GM21381 (cell line): Measurements from ENCODE around the gene FLT3.
"Not testable (repeated sequence)": the region's sequence is repeated elsewhere in the genome, so short reads cannot be mapped to it uniquely, and the experiment has no call there.

Source experiments
- ATAC-seq: cut with Tn5 transposase; IDR thresholded peaks from one replicate; pipeline ENCODE4 v1.9.1; 2021; ENCODE audit warnings: mild to moderate bottlenecking, moderate library complexity; ENCODE audit not compliant: unreplicated experiment

The FLT3 gene

DNA sequence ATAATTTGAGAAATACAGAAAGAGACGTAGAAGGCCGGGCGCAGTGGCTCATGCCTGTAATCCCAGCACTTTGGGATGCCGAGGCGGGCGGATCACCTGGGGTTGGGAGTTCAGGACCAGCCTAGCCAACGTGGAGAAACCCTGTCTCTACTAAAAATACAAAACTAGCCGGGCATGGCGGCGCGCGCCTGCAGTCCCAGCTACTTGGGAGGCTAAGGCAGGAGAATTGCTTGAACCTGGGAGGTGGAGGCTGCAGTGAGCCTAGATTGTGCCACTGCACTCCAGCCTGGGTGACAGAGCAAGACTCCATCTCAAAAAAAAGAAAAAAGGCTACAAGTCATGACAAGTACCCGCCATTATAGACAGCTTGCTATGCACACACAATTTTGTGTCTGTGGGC lies 95.4 kb downstream of the FLT3 start:
- ATAC-seq: not testable (repeated sequence)

- no peak for ATAC-seq
Measured at GRCh38 chr13:28002886-28003698, 97.3 kb downstream of the FLT3 start.

DNA sequence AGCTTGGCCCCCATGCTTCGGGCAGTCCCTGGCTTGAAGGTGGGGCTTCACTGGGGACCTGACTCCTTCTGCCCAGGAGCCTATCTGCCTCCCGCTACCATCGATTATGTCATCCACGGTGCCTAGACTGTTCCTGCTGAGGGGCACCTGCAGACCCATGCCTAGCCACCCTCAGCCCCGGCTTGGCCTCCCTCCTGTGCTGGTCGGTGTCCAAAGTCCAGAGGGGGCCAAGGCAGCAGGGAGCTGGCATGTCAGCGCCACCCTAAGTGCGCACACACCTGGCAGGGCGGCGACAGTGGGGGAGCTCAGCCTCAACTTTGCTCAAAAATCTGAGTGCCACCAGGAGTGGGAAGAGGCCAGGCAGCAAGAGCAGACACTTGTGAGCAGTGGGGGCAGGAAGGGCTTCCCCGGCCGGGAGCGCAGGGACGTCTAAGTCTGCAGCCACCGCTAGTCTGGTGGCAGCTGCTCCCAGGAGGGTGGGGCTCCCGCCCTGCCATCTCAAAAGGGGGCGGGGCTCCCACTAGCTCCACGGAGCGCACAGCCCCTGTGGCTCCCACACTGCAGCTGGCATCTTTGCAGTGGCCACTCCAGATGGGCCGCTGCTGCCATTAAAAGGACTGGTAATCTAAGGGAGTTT lies 98.4 kb downstream of the FLT3 start:
- ATAC-seq: no peak

DNA sequence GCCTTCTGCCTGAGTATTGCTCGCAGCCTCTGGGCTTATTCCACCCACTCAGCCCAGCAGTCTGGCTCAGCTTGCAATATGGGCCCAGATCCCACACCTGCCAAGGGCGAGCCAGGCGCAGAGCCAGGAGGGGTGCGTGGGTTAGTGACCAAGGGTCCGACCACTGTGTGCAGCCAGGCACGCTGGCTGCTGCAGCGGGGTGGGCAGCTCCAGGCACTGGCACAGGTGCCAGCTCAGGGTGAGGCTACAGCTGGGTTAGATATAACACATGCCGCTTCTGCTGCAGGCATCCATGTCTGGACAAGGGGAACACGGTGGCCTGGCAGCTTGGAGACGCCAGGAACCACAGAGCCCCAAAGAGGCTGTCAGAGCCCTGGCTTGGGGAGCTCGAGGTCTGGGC lies 99.3 kb downstream of the FLT3 start:
- ATAC-seq: no peak

DNA sequence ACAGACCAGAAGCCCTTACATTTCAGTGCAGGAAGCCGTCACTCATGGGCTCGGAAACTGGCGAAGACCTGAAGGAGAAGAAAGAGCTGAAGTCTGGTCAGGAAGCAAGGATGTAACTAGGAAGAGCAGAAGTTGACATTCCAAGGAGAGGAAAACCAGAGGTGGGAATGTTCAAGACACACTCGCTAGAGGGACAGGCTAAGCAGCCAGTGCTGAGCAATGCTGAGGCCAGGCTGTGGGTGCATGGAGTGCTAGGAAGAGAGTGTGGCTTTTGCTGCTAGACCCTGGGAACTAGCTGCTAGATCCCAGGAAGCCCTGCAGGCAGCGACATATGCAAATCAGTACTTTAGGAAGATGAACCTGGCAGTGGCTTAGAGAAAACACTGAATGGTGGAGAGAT lies 99.8 kb downstream of the FLT3 start:
- no peak for ATAC-seq

DNA sequence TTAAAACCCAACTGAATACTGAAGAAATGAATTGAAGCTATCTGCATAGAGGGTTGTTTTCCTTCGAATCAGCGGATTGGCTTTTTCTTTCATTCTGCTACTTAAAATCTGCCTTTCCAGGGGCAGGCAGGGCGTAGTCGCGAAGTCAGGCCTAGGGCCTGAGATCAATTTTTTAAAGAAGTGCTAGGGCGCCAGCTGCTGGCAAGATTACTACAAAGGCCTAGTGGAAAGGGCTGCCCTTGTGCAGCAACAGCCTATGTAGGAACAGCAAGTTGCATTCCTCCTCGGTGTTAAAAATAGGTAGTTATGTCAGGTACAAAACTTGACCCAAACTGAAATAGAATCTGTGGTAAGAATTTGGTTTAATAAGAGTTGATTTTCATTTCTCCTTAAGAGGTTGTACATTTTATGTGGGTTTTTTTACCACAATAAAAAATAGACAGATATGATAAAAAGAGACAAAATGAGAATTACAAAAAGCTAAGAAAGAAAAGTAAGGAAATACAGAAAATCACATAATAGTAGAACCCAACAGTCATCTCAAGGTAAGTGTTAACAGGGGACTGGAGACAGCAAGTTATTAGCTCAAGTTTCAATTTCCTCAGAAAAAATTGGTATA lies 102.4 kb downstream of the FLT3 start:
- ATAC-seq: no peak

DNA sequence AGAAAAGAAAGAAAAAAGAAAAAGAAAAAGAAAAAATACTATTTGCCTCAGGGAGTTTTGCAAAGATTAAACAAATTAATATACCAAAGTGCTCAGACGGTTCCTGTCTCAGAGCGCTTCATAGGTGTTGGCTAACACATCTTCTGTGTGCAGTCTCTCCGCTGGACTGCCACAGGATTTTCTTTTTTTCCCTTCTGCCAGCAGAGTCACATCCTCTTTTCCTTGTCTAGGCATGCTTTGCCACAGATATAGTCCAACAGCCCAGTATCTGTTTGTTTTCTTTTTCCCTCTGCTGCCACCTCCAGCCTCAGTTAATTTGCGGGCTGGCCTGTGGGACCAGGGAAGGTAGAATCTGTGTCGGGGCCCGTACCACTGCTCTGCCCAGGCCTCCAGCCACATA lies 108.5 kb downstream of the FLT3 start:
- no peak for ATAC-seq

- ATAC-seq: no peak
Measured at GRCh38 chr13:27988520-27988919, 111.9 kb downstream of the FLT3 start, which contains the start of gene URAD. Gene URAD (minus strand): TSS chr13:27988693. CDS start chr13:27988637, 56 bp downstream.

GRCh38 chr13:27985600-27985999 lies 114.8 kb downstream of the FLT3 start:
- no peak for ATAC-seq

DNA sequence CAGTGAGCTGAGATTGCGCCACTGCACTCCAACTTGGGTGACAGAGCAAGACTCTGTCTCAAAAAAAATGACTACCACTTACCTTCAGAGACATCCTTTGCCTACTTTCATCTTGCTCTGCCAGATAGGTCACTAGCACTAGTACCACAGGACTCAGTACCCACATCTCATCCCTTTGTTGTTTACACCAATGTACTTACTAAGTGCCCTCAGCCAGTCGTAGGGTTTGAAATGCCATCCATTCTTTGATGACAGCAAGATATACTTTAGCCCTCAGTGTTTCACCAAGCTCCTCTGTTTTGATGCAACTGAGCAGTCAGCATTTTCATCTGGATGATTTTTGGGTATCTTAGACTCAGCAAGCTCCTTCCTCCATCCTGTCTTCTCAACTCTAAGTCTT lies 118.0 kb downstream of the FLT3 start:
- no peak for ATAC-seq

DNA sequence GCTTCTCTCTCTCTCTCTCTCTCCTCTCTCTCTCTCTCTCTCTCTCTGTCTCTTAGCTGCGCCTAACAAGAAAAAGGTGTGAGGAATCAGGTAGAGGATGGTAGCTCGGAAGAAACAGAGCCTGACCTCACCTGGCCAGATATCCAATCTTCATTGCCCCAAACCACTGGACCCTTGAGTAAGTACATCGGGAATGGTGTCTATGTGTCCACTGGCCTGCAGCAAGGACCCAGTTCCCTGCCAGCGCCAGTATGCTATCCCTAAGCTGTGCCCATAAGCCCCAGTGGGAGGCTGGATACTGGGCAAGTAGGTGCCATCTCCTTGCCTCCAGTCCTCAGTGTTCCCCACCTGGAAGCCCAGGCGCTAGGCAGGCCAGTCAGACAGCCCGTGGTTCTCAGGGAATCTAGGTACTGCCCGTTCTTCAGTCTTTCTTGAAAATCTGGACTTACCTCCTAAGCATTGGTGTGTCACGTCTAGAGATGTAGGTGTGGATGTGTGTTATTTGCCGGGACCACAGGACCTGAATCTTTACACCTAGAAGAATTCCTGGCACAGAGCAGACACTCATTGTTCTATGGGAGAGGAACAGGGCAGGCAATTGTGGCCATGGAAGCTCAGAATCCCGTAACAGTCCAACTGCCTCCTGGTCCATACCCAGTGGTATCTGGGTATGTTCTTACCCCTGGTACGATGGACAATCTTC lies 119.2 kb downstream of the FLT3 start:
- no peak for ATAC-seq

DNA sequence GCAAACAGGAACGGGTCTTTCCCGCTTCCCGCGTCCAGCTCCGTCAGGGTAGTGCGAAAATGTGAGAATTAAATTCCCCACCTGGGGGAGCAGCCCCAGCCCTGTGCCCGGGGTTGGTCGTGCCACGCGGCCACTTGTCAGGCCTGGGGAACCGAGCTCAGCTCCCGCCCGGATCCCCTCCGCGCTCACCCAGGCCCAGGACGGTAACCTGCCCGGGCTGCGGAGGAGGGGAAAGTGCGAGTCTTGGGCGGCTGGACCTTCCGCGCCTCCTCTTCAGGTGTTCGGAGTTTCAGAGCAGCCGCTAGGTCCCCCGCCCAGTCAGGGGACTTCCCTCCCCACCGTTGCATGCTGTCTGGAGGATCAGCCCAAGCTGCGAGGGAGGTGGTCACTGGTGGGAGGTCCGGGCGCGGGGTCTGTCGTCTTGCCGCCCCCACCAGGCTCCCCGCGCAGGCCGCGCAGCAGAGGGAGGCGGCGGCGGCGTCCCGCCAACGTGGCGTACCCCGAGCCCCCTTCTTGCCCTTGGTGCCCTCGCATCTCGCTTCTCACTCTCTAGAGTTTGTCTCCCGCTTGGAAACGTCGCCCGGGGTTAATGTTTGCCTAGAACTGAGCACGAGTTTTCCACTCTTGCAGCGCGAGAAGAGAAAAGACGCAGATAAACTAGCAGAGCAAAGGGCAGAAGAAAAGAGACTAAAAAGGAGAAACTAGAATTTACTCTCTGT lies 119.9 kb downstream of the FLT3 start:
- ATAC-seq: no peak

DNA sequence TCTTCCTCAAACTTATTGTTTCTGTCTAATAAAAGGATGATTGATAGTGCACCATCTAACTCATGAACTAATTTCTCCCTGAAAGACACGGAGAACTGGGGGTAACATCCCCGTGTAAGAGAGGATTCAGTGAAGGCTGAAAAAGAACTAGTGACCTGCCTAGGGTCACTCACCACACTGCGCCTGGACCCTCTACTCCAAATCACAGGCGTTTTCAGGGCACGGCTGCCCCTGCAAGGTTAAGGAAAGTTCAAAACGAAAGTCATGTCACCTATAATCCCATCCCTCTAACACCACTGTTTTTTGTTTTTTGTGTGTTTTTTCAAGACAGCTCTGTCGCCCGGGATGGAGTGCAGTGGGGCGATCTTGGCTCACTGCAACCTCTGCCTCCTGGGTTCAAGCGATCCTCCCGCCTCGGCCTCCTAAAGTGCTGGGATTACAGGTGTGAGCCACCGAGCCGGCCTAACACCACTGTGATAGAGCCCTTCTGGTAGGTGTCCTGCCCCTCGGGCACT lies 120.6 kb downstream of the FLT3 start:
- ATAC-seq: no peak

DNA sequence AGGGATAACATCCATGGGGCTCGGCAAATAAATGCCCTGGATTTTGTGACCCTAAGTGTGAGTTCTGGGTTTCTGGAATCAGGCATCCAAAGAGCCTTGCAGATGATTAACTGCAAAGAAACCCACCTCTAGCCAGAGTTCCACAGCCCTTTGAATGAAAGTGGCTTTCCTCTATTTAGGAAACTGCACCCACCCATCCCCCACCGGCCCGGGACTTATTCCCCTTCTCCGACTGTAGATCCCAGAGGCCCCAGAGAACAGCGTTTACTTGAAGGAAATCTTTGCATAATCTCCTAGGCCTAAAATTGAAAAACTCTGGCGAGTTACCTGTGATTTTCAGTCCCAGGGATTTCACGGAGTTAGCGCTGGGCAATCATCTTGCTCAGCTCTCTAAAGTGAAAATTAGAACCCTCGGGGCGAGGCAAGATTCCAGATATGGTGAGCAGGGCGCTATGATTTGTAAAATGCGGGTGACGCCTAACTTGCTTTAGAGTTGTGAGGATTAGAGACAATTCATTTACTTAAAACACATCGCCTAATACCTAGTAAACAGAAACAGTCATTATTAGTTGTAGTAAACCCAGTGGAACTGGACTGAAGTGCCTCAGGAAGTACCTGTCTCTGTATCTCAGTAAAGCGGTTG lies 121.3 kb downstream of the FLT3 start:
- no peak for ATAC-seq

GRCh38 chr13:27978301-27978968 lies 121.9 kb downstream of the FLT3 start:
- no peak for ATAC-seq

GRCh38 chr13:27977476-27978300 lies 122.7 kb downstream of the FLT3 start:
- ATAC-seq: no peak

DNA sequence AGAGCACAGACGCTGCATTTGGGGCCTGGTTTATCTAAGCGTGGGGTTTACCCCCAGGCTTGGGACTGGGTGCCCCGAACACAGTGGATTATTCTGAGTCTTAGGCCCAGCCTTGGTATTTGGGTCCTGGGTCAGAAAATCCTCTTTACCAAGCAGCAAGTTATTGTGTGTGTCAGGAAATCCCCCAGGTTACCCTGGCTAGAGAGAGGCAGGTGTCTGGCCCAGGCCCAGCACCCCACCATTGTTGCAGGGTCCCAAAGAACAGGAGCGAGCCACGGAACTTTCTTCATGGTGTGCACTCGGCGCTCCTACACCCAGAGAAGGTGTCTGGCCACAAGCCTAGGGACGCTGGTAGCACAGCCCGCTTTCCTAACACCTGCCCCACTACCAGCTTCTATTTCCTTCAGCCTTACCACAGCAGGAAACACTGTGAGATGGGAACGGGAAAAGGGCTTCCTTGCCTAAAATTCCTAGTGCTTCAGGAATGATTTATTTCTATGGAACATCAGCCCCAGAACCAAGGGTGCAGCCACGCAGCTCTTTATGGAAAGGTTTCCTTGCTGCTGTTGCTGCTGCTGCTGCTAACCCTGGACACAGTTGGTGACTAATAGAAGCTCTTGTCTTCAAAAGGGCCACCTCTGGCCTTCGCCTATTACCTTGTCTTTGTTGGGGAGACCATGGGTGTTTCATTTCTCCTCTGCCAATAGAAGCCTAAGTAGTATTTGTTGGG lies 123.8 kb downstream of the FLT3 start:
- no peak for ATAC-seq
